Hepatocyte (in vitro differentiated cells): ENCODE measurements around the gene NADK. TPM values are rescaled to one million over a fixed set of nuclear protein-coding genes. Genes with fewer than 3 reads are reported as not detected.
"Not testable (repeated sequence)": the region's sequence is repeated elsewhere in the genome, so short reads cannot be mapped to it uniquely, and the experiment has no call there.

Experiments used
- DNase-seq: peaks from one replicate; pipeline ENCODE4 v3.0.0-alpha.2; 2016; ENCODE audit warnings: low spot score
- H2AFZ ChIP-seq: fragments of 200-600 bp; sonication (generic); 2 replicates; pipeline ENCODE4 v1.6.0; 2016; ENCODE audit warnings: antibody characterized with exemption, mild to moderate bottlenecking
- H3K27ac ChIP-seq: fragments of 200-600 bp; sonication (generic); 2 replicates; pipeline ENCODE4 v1.5.1; 2016; ENCODE audit warnings: mild to moderate bottlenecking
- H3K27me3 ChIP-seq: fragments of 200-600 bp; sonication (generic); 2 replicates; pipeline ENCODE4 v1.6.1; 2016
- H3K36me3 ChIP-seq: fragments of 200-600 bp; sonication (generic); replicated peaks from 2 replicates; pipeline ENCODE4 v1.5.1; 2016; ENCODE audit warnings: low read depth; ENCODE audit not compliant: insufficient read depth
- H3K4me1 ChIP-seq: fragments of 200-600 bp; sonication (generic); 2 replicates; pipeline ENCODE4 v1.5.1; 2016; ENCODE audit warnings: mild to moderate bottlenecking, moderate library complexity; ENCODE audit not compliant: insufficient read depth
- H3K4me2 ChIP-seq: fragments of 200-600 bp; sonication (generic); 2 replicates; pipeline ENCODE4 v1.6.0; 2016
- H3K4me3 ChIP-seq: fragments of 200-600 bp; sonication (generic); 2 replicates; pipeline ENCODE4 v1.5.1; 2016; ENCODE audit warnings: mild to moderate bottlenecking
- H3K79me2 ChIP-seq: fragments of 200-600 bp; sonication (generic); 2 replicates; pipeline ENCODE4 v1.6.0; 2017; ENCODE audit warnings: mild to moderate bottlenecking
- H3K9me2 ChIP-seq: fragments of 200-600 bp; sonication (generic); replicated peaks from 2 replicates; pipeline ENCODE4 v1.6.0; 2017; ENCODE audit warnings: mild to moderate bottlenecking; ENCODE audit not compliant: insufficient read depth
- H3K9me3 ChIP-seq: fragments of 200-600 bp; sonication (generic); 2 replicates; pipeline ENCODE4 v1.5.1; 2016; ENCODE audit warnings: low read depth, mild to moderate bottlenecking
- H4K20me1 ChIP-seq: fragments of 200-600 bp; sonication (generic); 2 replicates; pipeline ENCODE4 v1.6.0; 2016; ENCODE audit warnings: mild to moderate bottlenecking; ENCODE audit not compliant: insufficient read depth, poor library complexity, severe bottlenecking
- CTCF ChIP-seq: fragments of 200-600 bp; sonication (generic); IDR thresholded peaks from 2 replicates; pipeline ENCODE4 v1.5.1; 2016; ENCODE audit warnings: antibody characterized with exemption, mild to moderate bottlenecking; ENCODE audit not compliant: poor library complexity
- EZH2 ChIP-seq: fragments of 200-600 bp; sonication (generic); IDR thresholded peaks from 2 replicates; pipeline ENCODE4 v1.6.1; 2016; ENCODE audit warnings: antibody characterized with exemption, mild to moderate bottlenecking, borderline replicate concordance
- EZH2phosphoT487 ChIP-seq: fragments of 200-600 bp; sonication (generic); IDR thresholded peaks from one replicate; pipeline ENCODE4 v1.6.1; 2018; ENCODE audit warnings: antibody characterized with exemption, mild to moderate bottlenecking, low read depth, moderate library complexity; ENCODE audit not compliant: unreplicated experiment, severe bottlenecking
- WGBS: methylation state at CpG from one replicate; pipeline ENCODE4 v1.1.6; 2016; ENCODE audit warnings: low lambda C conversion rate; ENCODE audit errors: missing lambda C conversion rate; 5-methylcytosine and 5-hydroxymethylcytosine counted together
- polyA plus RNA-seq: library from polyadenylated mRNA; unstranded; fragments of >200 nt; fragmentation: Nextera tagmentation; extraction: Ambion mirVana; gene quantifications from 2 replicates; pipeline ENCODE4 v1.2.1, GENCODE V29; 2016
- total RNA-seq: library from RNA; depleted of rRNA; stranded (reverse); fragments of >200 nt; gene quantifications from 2 replicates; pipeline ENCODE4 v1.2.3, GENCODE V29; 2014

Gene NADK
- total and polyA plus RNA-seq, 2 experiments from 2014 or later = 46.9 to 68.2 TPM

DNA sequence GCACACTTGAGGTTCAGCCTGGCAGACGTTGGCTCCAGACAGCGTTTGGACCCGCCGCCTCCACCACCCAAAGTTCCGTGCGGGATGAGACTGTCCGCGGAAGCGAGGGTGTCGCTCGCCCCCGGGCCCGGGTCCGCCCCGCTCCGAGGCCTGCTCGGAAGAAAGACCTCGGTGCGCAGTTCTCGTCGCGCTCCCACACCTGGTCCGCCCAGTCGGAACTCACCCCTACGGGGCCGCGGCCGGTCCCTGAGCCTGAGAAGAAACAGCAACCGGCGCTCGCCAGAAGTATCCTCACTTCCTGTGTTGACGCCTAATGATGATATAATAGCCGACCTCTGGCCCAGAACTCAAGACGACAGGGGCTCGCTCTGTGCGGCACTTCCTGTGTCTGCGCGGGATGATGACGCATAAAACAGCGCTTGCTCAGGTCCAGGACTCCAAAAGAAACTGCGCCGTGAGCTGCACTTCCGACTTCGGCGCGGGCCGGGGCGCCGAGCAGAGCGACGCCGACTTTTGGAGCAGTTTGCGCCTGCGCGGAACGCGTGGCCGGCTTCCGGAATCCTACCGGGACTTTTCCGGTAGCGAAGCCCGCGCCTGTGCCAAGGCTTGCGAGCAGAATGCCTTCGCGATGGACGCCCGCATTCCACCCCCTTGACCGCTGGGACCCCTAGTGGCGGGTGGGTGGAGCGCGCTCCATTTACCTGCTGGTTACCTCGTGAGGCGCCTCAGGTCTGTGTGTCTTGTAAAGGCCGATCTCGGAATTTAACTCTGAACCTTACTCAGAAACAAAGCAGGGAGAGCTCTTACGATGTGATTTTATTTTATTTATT lies 54.0 kb downstream of the NADK start, which contains the start of gene CDK11A:
Gene CDK11A (minus strand): TSS at position 323 of the 830 bp plus-strand sequence. CDS start 1,539 bp downstream, outside the sequence.
- Histone ChIP-seq H3K27ac (peak within 1 kb of the TSS; percentile 85), H3K4me2 (peak within 1 kb of the TSS; percentile 66), H3K79me2 (peaks cover 12% of the 10 kb centered on the region)
- H2AFZ ChIP-seq, H3K9me3 ChIP-seq, H3K36me3 ChIP-seq, H3K4me3 ChIP-seq, H4K20me1 ChIP-seq, H3K9me2 ChIP-seq, H3K27me3 ChIP-seq, H3K4me1 ChIP-seq: not testable (repeated sequence)
- TF ChIP-seq CTCF = peak; percentile 29
- 2% methylated on average over 45 of the region's 78 CpGs for WGBS
- DNase-seq = peak; percentile 98

- Histone ChIP-seq H3K9me2 (no peaks in the 10 kb centered on the region), H3K36me3 (no peaks in the 10 kb centered on the region), H3K9me3 (no peaks in the 10 kb centered on the region), H3K4me1 (no peaks in the 10 kb centered on the region), H4K20me1 (no peaks in the 10 kb centered on the region), H3K27ac (no peak overlapping the region), H3K4me3 (no peak overlapping the region), H3K79me2 (peaks cover 10% of the 10 kb centered on the region), H2AFZ (no peak overlapping the region), H3K4me2 (no peak overlapping the region), H3K27me3 (no peaks in the 10 kb centered on the region)
- no peak for TF ChIP-seq CTCF
- TF ChIP-seq EZH2 = no peak
- TF ChIP-seq EZH2phosphoT487 = no peak
- 85% methylated on average over 7 of the region's 7 CpGs for WGBS
- no peak for DNase-seq
These were observed 57.1 kb downstream of the NADK start for GRCh38 chr1:1721201-1721600.

GRCh38 chr1:1715109-1715883 lies 63.0 kb downstream of the NADK start:
- H3K27me3 ChIP-seq, H3K27ac ChIP-seq, H4K20me1 ChIP-seq, DNase-seq, H3K9me2 ChIP-seq, H3K9me3 ChIP-seq, H3K4me1 ChIP-seq, H3K4me3 ChIP-seq, H3K36me3 ChIP-seq, H2AFZ ChIP-seq, H3K79me2 ChIP-seq, H3K4me2 ChIP-seq: not testable (repeated sequence)
- 93% methylated on average over 10 of the region's 18 CpGs for WGBS

GRCh38 chr1:1707897-1708296 lies 70.4 kb downstream of the NADK start:
- WGBS = 98% methylated on average over 8 of the region's 20 CpGs
- DNase-seq, H2AFZ ChIP-seq: not testable (repeated sequence)

DNA sequence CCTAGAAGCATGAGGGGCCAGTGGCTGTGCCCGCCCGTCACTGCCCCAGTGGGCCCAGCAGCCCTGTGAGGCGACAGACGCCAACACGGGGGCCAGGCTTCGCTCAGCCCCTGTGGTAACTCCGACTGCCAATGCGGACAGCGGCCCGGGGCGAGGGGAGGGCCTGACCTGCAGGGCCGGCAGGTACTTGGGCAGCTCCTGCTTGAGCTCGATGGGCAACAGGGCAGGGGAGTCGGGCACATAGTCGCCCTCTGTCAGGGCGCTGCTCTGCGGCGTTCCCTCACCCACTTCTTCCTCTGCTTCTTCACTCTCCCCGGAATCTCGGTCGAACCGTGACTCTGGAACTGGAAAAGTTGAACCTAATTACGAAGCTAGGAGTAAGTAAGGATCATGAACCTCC lies 71.0 kb downstream of the NADK start:
- not testable (repeated sequence) for DNase-seq, H3K9me2 ChIP-seq, H3K4me2 ChIP-seq, H3K4me1 ChIP-seq, H3K9me3 ChIP-seq, H4K20me1 ChIP-seq, H3K27me3 ChIP-seq, H3K27ac ChIP-seq, H3K79me2 ChIP-seq, H3K36me3 ChIP-seq, H2AFZ ChIP-seq, H3K4me3 ChIP-seq
- 97% methylated on average over 13 of the region's 23 CpGs for WGBS

More at GRCh38 chr1:1707897-1708296, 70.4 kb downstream of the NADK start:
- not testable (repeated sequence) for H3K4me3 ChIP-seq, H3K4me1 ChIP-seq, H3K27me3 ChIP-seq, H3K9me3 ChIP-seq, H4K20me1 ChIP-seq, H3K27ac ChIP-seq, H3K36me3 ChIP-seq, H3K79me2 ChIP-seq, H3K4me2 ChIP-seq, H3K9me2 ChIP-seq

- H3K27me3 ChIP-seq, H2AFZ ChIP-seq, H3K36me3 ChIP-seq, H3K4me2 ChIP-seq, H3K79me2 ChIP-seq, H3K4me1 ChIP-seq, H3K4me3 ChIP-seq, H3K9me2 ChIP-seq, H3K27ac ChIP-seq, DNase-seq, H4K20me1 ChIP-seq, H3K9me3 ChIP-seq: not testable (repeated sequence)
- 100% methylated on average over 2 of the region's 10 CpGs for WGBS
These were observed 72.6 kb downstream of the NADK start for GRCh38 chr1:1705623-1706022.
